Hepatocyte (in vitro differentiated cells): ENCODE data around the gene HECTD4. TPM values are rescaled to one million over a fixed set of nuclear protein-coding genes. Genes with fewer than 3 reads are reported as not detected.

Experiments
- DNase-seq: peaks from one replicate; pipeline ENCODE4 v3.0.0-alpha.2; 2016; ENCODE audit warnings: low spot score
- H2AFZ ChIP-seq: fragments of 200-600 bp; sonication (generic); 2 replicates; pipeline ENCODE4 v1.6.0; 2016; ENCODE audit warnings: antibody characterized with exemption, mild to moderate bottlenecking
- H3K27ac ChIP-seq: fragments of 200-600 bp; sonication (generic); 2 replicates; pipeline ENCODE4 v1.5.1; 2016; ENCODE audit warnings: mild to moderate bottlenecking
- H3K27me3 ChIP-seq: fragments of 200-600 bp; sonication (generic); 2 replicates; pipeline ENCODE4 v1.6.1; 2016
- H3K36me3 ChIP-seq: fragments of 200-600 bp; sonication (generic); replicated peaks from 2 replicates; pipeline ENCODE4 v1.5.1; 2016; ENCODE audit warnings: low read depth; ENCODE audit not compliant: insufficient read depth
- H3K4me1 ChIP-seq: fragments of 200-600 bp; sonication (generic); 2 replicates; pipeline ENCODE4 v1.5.1; 2016; ENCODE audit warnings: mild to moderate bottlenecking, moderate library complexity; ENCODE audit not compliant: insufficient read depth
- H3K4me2 ChIP-seq: fragments of 200-600 bp; sonication (generic); 2 replicates; pipeline ENCODE4 v1.6.0; 2016
- H3K4me3 ChIP-seq: fragments of 200-600 bp; sonication (generic); 2 replicates; pipeline ENCODE4 v1.5.1; 2016; ENCODE audit warnings: mild to moderate bottlenecking
- H3K79me2 ChIP-seq: fragments of 200-600 bp; sonication (generic); 2 replicates; pipeline ENCODE4 v1.6.0; 2017; ENCODE audit warnings: mild to moderate bottlenecking
- H3K9me2 ChIP-seq: fragments of 200-600 bp; sonication (generic); replicated peaks from 2 replicates; pipeline ENCODE4 v1.6.0; 2017; ENCODE audit warnings: mild to moderate bottlenecking; ENCODE audit not compliant: insufficient read depth
- H3K9me3 ChIP-seq: fragments of 200-600 bp; sonication (generic); 2 replicates; pipeline ENCODE4 v1.5.1; 2016; ENCODE audit warnings: low read depth, mild to moderate bottlenecking
- H4K20me1 ChIP-seq: fragments of 200-600 bp; sonication (generic); 2 replicates; pipeline ENCODE4 v1.6.0; 2016; ENCODE audit warnings: mild to moderate bottlenecking; ENCODE audit not compliant: insufficient read depth, poor library complexity, severe bottlenecking
- EZH2 ChIP-seq: fragments of 200-600 bp; sonication (generic); IDR thresholded peaks from 2 replicates; pipeline ENCODE4 v1.6.1; 2016; ENCODE audit warnings: antibody characterized with exemption, mild to moderate bottlenecking, borderline replicate concordance
- EZH2phosphoT487 ChIP-seq: fragments of 200-600 bp; sonication (generic); IDR thresholded peaks from one replicate; pipeline ENCODE4 v1.6.1; 2018; ENCODE audit warnings: antibody characterized with exemption, mild to moderate bottlenecking, low read depth, moderate library complexity; ENCODE audit not compliant: unreplicated experiment, severe bottlenecking
- WGBS: methylation state at CpG from one replicate; pipeline ENCODE4 v1.1.6; 2016; ENCODE audit warnings: low lambda C conversion rate; ENCODE audit errors: missing lambda C conversion rate; 5-methylcytosine and 5-hydroxymethylcytosine counted together
- polyA plus RNA-seq: library from polyadenylated mRNA; unstranded; fragments of >200 nt; fragmentation: Nextera tagmentation; extraction: Ambion mirVana; gene quantifications from 2 replicates; pipeline ENCODE4 v1.2.1, GENCODE V29; 2016
- total RNA-seq: library from RNA; depleted of rRNA; stranded (reverse); fragments of >200 nt; gene quantifications from 2 replicates; pipeline ENCODE4 v1.2.3, GENCODE V29; 2014
- TF ChIP-seq, protein P1 (sequence below): fragments of 200-600 bp; sonication (generic); IDR thresholded peaks from 2 replicates; pipeline ENCODE4 v1.5.1; 2016; ENCODE audit warnings: antibody characterized with exemption, mild to moderate bottlenecking; ENCODE audit not compliant: poor library complexity

The HECTD4 gene
- total and polyA plus RNA-seq, 2 experiments from 2014 or later: 22.7 to 27.1 TPM

GRCh38 chr12:112122823-112123690, 259.2 kb downstream of the HECTD4 start:
- Histone ChIP-seq H3K9me2 (no peaks in the 10 kb centered on the region), H4K20me1 (no peaks in the 10 kb centered on the region), H2AFZ (no peak overlapping the region), H3K79me2 (peaks cover 24% of the 10 kb centered on the region), H3K27ac (peak overlapping the region; percentile 55), H3K4me3 (no peak overlapping the region), H3K27me3 (no peaks in the 10 kb centered on the region), H3K4me2 (peak overlapping the region; percentile 16), H3K9me3 (no peaks in the 10 kb centered on the region), H3K36me3 (no peaks in the 10 kb centered on the region), H3K4me1 (peaks cover 16% of the 10 kb centered on the region)
- TF ChIP-seq, protein P1, sequence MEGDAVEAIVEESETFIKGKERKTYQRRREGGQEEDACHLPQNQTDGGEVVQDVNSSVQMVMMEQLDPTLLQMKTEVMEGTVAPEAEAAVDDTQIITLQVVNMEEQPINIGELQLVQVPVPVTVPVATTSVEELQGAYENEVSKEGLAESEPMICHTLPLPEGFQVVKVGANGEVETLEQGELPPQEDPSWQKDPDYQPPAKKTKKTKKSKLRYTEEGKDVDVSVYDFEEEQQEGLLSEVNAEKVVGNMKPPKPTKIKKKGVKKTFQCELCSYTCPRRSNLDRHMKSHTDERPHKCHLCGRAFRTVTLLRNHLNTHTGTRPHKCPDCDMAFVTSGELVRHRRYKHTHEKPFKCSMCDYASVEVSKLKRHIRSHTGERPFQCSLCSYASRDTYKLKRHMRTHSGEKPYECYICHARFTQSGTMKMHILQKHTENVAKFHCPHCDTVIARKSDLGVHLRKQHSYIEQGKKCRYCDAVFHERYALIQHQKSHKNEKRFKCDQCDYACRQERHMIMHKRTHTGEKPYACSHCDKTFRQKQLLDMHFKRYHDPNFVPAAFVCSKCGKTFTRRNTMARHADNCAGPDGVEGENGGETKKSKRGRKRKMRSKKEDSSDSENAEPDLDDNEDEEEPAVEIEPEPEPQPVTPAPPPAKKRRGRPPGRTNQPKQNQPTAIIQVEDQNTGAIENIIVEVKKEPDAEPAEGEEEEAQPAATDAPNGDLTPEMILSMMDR: no peak
- no peak for TF ChIP-seq EZH2
- no peak for TF ChIP-seq EZH2phosphoT487
- peak; percentile 23 for DNase-seq
- WGBS: 59% methylated on average over 12 of the region's 12 CpGs

DNA sequence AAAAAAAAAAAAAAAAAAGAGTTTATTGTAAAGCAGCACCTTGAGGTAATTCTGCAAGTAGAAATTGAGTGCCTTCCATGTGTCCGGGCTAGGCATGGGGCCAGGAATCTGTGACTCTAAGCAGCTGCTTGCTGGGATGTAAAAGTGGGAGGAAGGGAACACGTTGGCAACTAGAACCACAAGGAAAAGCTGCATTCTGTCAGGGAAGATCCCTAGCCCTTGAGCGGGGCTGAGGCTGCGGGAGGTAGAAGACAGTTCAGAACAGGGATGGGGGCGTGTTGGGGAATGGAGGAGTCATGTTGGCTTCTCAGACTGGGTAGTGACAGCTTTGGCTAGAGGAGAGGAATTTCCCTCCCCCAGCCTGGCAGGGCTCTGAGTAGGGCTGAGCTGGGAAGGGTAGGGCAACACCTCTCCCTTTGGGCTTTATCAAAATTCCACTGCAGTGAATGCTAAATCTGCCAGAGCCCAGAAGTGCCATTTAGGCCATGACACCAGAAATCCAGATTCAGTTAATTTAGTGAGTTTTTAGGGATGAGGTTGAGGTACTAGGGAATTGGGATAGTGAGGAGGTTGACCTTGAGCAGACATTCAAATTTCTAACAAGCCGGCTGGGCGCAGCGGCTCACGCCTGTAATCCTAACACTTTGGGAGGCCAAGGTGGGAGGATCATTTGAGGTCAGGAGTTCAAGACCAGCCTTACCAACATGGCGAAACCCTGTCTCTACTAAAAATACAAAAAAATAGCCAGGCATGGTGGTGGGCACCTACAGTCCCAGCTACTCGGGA, 260.3 kb downstream of the HECTD4 start:
- H3K9me2 ChIP-seq: no peaks in the 10 kb centered on the region
- WGBS: 78% methylated on average over 11 of the region's 11 CpGs
- H3K4me1 ChIP-seq: peaks cover 16% of the 10 kb centered on the region
- H4K20me1 ChIP-seq: no peaks in the 10 kb centered on the region
- no peak overlapping the region for H3K4me2 ChIP-seq
- no peaks in the 10 kb centered on the region for H3K36me3 ChIP-seq
- no peak overlapping the region for H2AFZ ChIP-seq
- no peak overlapping the region for H3K4me3 ChIP-seq
- H3K27me3 ChIP-seq: no peaks in the 10 kb centered on the region
- peak; percentile 57 for DNase-seq
- peaks cover 13% of the 10 kb centered on the region for H3K79me2 ChIP-seq
- no peaks in the 10 kb centered on the region for H3K9me3 ChIP-seq
- TF ChIP-seq EZH2 (no peak), EZH2phosphoT487 (no peak)
- TF ChIP-seq, protein P1: no peak
- H3K27ac ChIP-seq: peak overlapping the region; percentile 55

DNA sequence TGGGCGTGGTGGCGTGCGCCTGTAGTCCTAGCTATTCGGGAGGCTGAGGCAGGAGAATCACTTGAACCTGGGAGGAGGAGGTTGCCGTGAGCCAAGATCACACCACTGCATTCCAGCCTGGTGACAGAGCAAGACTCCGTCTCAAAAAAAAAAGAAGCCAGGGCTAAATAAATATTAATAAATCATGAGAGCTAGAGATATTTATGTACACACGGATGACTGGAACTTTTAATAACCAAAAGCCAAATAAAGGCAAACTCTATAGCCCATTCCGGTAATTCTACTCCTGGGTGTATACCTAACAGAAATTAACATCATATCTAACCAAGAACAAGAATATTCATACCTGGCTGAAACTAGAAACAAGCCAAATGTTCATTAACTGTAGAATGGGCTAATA, 264.5 kb downstream of the HECTD4 start:
- 91% methylated on average over 8 of the region's 8 CpGs for WGBS
- no peaks in the 10 kb centered on the region for H4K20me1 ChIP-seq
- H2AFZ ChIP-seq: no peak overlapping the region
- no peaks in the 10 kb centered on the region for H3K36me3 ChIP-seq
- peak overlapping the region; percentile 88 for H3K27ac ChIP-seq
- peaks cover 19% of the 10 kb centered on the region for H3K4me1 ChIP-seq
- TF ChIP-seq EZH2phosphoT487: no peak
- TF ChIP-seq, protein P1: no peak
- TF ChIP-seq EZH2: no peak
- H3K9me2 ChIP-seq: no peaks in the 10 kb centered on the region
- no peaks in the 10 kb centered on the region for H3K9me3 ChIP-seq
- no peak overlapping the region for H3K4me3 ChIP-seq
- no peaks in the 10 kb centered on the region for H3K27me3 ChIP-seq
- H3K4me2 ChIP-seq: no peak overlapping the region
- H3K79me2 ChIP-seq: no peaks in the 10 kb centered on the region
- DNase-seq: no peak
